GM18517 (cell line): ENCODE measurements around the gene MYL4.
"Not testable (repeated sequence)": the region's sequence is repeated elsewhere in the genome, so short reads cannot be mapped to it uniquely, and the experiment has no call there.

ENCODE experiments used
- ATAC-seq: cut with Tn5 transposase; IDR thresholded peaks from one replicate; pipeline ENCODE4 v1.9.1; 2021; ENCODE audit warnings: mild to moderate bottlenecking, moderate library complexity; ENCODE audit not compliant: unreplicated experiment

Gene MYL4

DNA sequence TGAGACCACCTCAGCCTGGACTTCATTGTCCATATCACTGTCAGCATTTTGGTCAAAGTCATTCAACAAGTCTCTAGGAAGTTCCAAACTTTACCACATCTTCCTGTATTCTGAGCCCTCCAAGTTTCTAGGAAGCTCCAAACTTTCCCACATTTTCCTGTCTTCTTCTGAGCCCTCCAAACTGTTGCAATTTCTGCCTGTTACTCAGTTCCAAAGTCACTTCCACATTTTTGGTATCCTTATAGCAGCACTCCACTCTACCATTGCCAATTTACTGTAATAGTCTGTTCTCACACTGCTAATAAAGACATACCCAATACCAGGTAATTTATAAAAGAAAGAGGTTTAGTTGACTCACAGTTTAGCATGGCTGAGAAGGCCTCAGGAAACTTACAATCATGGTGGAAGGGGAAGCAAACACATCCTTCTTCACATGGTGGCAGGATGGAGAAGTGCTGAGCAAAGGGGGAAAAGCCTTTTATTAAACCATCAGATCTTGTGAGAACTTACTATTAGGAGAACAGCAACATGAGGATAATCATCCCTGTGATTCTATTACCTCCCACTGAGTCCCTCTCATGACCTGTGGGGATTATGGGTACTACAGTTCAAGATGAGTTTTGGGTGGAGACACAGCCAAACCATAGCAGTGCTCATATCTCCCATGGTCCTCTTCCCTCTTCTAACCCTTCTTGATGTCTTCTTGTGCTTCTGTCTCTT is 60.6 kb downstream of the MYL4 start:
- ATAC-seq, result not testable (repeated sequence)

DNA sequence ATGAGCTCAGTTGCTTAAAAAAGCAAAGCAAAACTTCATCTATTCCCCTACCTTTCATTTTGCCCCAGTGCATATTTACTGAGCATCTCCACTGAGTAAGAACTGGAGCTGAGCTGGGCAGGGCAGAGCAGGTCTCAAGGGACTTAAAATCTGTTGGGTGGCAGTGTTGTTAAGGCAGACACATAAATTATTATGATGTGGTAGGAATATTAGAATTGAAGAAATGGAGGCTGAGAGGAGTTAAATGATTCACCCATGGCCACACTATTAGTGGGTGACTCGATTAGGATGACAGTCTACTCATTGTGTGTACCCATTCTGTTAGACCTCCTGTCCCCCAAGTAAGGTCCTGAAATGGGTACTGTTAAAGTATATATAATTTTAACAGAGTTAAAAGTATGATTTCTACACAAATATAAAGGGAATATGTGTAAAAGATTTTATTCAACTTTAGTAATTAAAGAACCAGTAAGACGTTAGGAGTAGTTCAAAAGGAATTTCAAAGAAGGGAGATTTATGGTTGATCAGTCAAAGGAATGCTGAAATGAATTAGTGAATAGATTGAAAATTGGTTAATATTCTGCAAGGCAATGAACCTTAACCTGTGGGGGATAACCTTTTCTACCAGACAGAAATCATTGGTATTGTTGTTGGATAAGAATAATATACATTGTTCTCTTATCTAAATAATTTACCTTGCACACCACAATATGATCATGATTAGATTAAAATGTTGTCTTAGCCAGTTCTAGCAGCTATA is 62.0 kb downstream of the MYL4 start:
- ATAC-seq, result no peak

DNA sequence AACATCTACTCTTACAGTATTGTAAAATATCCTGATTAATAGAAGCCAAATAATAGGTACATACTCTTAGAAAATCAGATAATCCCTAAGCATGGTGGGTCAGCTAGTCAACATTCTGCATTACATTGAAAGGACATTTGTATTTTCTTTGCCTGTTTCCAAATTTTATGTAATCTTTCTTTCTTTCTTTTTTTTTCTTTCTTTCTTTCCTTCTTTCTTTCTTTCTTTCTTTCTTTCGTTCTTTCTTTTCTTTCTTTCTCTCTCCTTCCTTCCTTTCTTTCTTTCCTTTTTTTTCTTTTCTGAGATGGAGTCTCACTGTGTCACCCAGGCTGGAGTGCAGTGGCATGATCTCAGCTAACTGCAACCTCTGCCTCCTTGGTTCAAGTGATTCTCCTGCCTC is 63.3 kb downstream of the MYL4 start:
- no peak for ATAC-seq

DNA sequence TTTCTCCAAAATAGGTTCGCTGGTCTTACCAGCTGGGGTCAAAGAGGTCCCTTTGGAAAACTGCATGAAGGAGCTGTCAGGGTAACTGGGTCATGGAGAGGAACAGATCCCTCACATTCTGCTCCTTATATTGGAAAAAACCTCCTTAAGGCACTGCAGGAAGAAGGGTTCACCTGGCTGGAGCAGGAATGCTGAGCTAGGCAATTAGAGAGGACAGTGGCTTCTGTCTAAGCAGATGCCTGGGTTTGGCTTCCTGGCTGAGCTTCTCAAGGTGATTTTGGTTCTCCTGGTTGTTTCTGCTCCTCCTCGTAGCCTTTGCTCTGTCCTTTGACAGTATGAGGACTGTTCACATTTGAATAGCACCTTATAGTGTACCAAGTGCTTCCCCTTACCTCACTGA is 64.1 kb downstream of the MYL4 start:
- ATAC-seq, result no peak
